IMR-90 (cell line): Measurements from ENCODE around the gene SYCP2. TPM values are rescaled to one million over a fixed set of nuclear protein-coding genes. Genes with fewer than 3 reads are reported as not detected.

Source experiments
- ATAC-seq: fragments of 200-7000 bp; cut with Tn5 transposase; 2 replicates; pipeline ENCODE4 v1.9.1; 2020; ENCODE audit warnings: low read depth, mild to moderate bottlenecking, moderate library complexity
- BruUV-seq: library from RNA; stranded (reverse); fragments of 400-500 nt; replicated peaks from 2 replicates; lab custom pipeline; 2021; lab: Mats Ljungman, UMichigan
- CTCF ChIA-PET: fragments of 300-600 bp; formaldehyde crosslinking; extraction: SDS; loops from one replicate; lab custom pipeline; 2021; ENCODE audit warnings: antibody characterized with exemption; lab: Yijun Ruan, JAX
- POLR2A ChIA-PET: fragments of 300-600 bp; sonication (Branson Sonifier 250); formaldehyde crosslinking; loops from one replicate; lab custom pipeline; 2022; ENCODE audit warnings: antibody characterized with exemption; ENCODE audit not compliant: unreplicated experiment; lab: Charles Lee
- DNase-seq: peaks from one replicate; pipeline ENCODE4 v3.0.0; 2013
- H2AFZ ChIP-seq: replicated peaks from 2 replicates; pipeline ENCODE3; 2013; ENCODE audit warnings: low read length, mild to moderate bottlenecking; ENCODE audit not compliant: poor library complexity
- H2AK5ac ChIP-seq: 2 replicates; pipeline ENCODE4 v1.6.1; 2013; ENCODE audit warnings: low read depth, low read length, inconsistent platforms
- H2AK9ac ChIP-seq: replicated peaks from 2 replicates; pipeline ENCODE3; 2013; ENCODE audit warnings: mild to moderate bottlenecking, low read depth, low read length, moderate library complexity; ENCODE audit not compliant: poor library complexity
- H2BK120ac ChIP-seq: 2 replicates; pipeline ENCODE4 v1.6.1; 2013; ENCODE audit warnings: low read depth, low read length, inconsistent platforms
- H2BK15ac ChIP-seq: 3 replicates; pipeline ENCODE4 v1.6.1; 2013; ENCODE audit warnings: low read depth, low read length, inconsistent platforms
- H2BK20ac ChIP-seq: 2 replicates; pipeline ENCODE4 v1.6.1; 2013; ENCODE audit warnings: low read depth, mild to moderate bottlenecking, inconsistent platforms, low read length, moderate library complexity
- H2BK5ac ChIP-seq: 2 replicates; pipeline ENCODE4 v1.6.1; 2013; ENCODE audit warnings: mild to moderate bottlenecking, low read depth, low read length, inconsistent platforms; ENCODE audit not compliant: poor library complexity, severe bottlenecking
- H3K14ac ChIP-seq: replicated peaks from 2 replicates; pipeline ENCODE4 v1.6.1; 2013; ENCODE audit warnings: low read depth, low read length, inconsistent platforms
- H3K18ac ChIP-seq: 2 replicates; pipeline ENCODE4 v1.6.1; 2013; ENCODE audit warnings: low read depth, low read length, control low read depth
- H3K23ac ChIP-seq: 2 replicates; pipeline ENCODE4 v1.6.1; 2013; ENCODE audit warnings: low read depth, low read length, inconsistent platforms
- H3K27ac ChIP-seq: 2 replicates; pipeline ENCODE4 v1.5.1; 2013; ENCODE audit warnings: mild to moderate bottlenecking, control low read depth, low read length; ENCODE audit not compliant: insufficient read depth
- H3K27me3 ChIP-seq: 2 replicates; pipeline ENCODE4 v1.6.1; 2013; ENCODE audit warnings: low read length; ENCODE audit not compliant: control insufficient read depth, insufficient read depth
- H3K36me3 ChIP-seq: 2 replicates; pipeline ENCODE4 v1.6.1; 2013; ENCODE audit warnings: low read length, mixed read lengths; ENCODE audit not compliant: control insufficient read depth, insufficient read depth
- H3K4ac ChIP-seq: 2 replicates; pipeline ENCODE4 v1.6.1; 2013; ENCODE audit warnings: low read depth, low read length, inconsistent platforms
- H3K4me1 ChIP-seq: 2 replicates; pipeline ENCODE4 v1.6.1; 2013; ENCODE audit warnings: low read length, mixed read lengths; ENCODE audit not compliant: control insufficient read depth, insufficient read depth
- H3K4me2 ChIP-seq: 2 replicates; pipeline ENCODE4 v1.6.1; 2013; ENCODE audit warnings: low read depth, mild to moderate bottlenecking, control low read depth, low read length, moderate library complexity
- H3K4me3 ChIP-seq: 2 replicates; pipeline ENCODE4 v1.5.1; 2013; ENCODE audit warnings: low read depth, mild to moderate bottlenecking, control low read depth, low read length, moderate library complexity; ENCODE audit not compliant: insufficient read depth
- H3K56ac ChIP-seq: 2 replicates; pipeline ENCODE4 v1.6.1; 2013; ENCODE audit warnings: low read length, inconsistent platforms; ENCODE audit not compliant: insufficient read depth; ENCODE audit errors: extremely low read depth
- H3K79me1 ChIP-seq, 2 experiments: 2 replicates each; pipeline ENCODE4 v1.6.1; 2013; ENCODE audit warnings: low read length in 2 of 2, inconsistent platforms in 1 of 2, low read depth in 1 of 2
- H3K9ac ChIP-seq: 2 replicates; pipeline ENCODE4 v1.6.1; 2013; ENCODE audit warnings: low read depth, low read length, control low read depth
- H3K9me1 ChIP-seq: 2 replicates; pipeline ENCODE4 v1.6.1; 2013; ENCODE audit warnings: low read length, inconsistent platforms; ENCODE audit not compliant: insufficient read depth
- H3K9me3 ChIP-seq: 2 replicates; pipeline ENCODE4 v1.6.1; 2013; ENCODE audit warnings: low read length; ENCODE audit not compliant: control insufficient read depth, insufficient read depth
- H4K20me1 ChIP-seq: 2 replicates; pipeline ENCODE4 v1.6.1; 2013; ENCODE audit warnings: low read length, inconsistent platforms; ENCODE audit not compliant: insufficient read depth
- H4K5ac ChIP-seq: 2 replicates; pipeline ENCODE4 v1.6.1; 2013; ENCODE audit warnings: mild to moderate bottlenecking, low read depth, low read length, control low read depth
- H4K8ac ChIP-seq, 2 experiments: 2 replicates each; pipeline ENCODE4 v1.6.1; 2013; ENCODE audit warnings: low read depth in 2 of 2, low read length in 2 of 2, control low read depth in 1 of 2, inconsistent platforms in 1 of 2
- H4K91ac ChIP-seq: 2 replicates; pipeline ENCODE4 v1.6.1; 2013; ENCODE audit warnings: low read depth, low read length, inconsistent platforms; ENCODE audit not compliant: insufficient read depth
- CHD1 ChIP-seq: IDR thresholded peaks from 2 replicates; pipeline ENCODE4 v1.6.1; 2012; ENCODE audit warnings: low read depth, low read length, improper control_type of control experiment
- ELK1 ChIP-seq: fragments of 150-350 bp; IDR thresholded peaks from 2 replicates; pipeline ENCODE4 v1.6.1; 2016; ENCODE audit warnings: low read depth, mild to moderate bottlenecking, low read length, moderate library complexity, borderline replicate concordance
- MXI1 ChIP-seq: IDR thresholded peaks from 2 replicates; pipeline ENCODE4 v1.6.1; 2012; ENCODE audit warnings: low read depth, mild to moderate bottlenecking, low read length, moderate library complexity, borderline replicate concordance
- POLR2A ChIP-seq: IDR thresholded peaks from 2 replicates; pipeline ENCODE4 v1.6.1; 2012; ENCODE audit warnings: mild to moderate bottlenecking, low read depth, low read length
- RCOR1 ChIP-seq: IDR thresholded peaks from 2 replicates; pipeline ENCODE4 v1.6.1; 2012; ENCODE audit warnings: mild to moderate bottlenecking, low read length, improper control_type of control experiment; ENCODE audit not compliant: insufficient replicate concordance
- SMC3 ChIP-seq: fragments of 150-350 bp; IDR thresholded peaks from 2 replicates; pipeline ENCODE4 v1.6.1; 2016; ENCODE audit warnings: low read depth, mild to moderate bottlenecking, antibody characterized with exemption, low read length, moderate library complexity
- USF2 ChIP-seq: fragments of 150-350 bp; IDR thresholded peaks from 2 replicates; pipeline ENCODE4 v1.6.1; 2017; ENCODE audit warnings: mild to moderate bottlenecking, antibody characterized with exemption, low read length, low read depth
- WGBS, 2 experiments: methylation state at CpG; one replicate each; pipeline versions ENCODE4 v1.1.5 to v1.1.7; 2013; ENCODE audit warnings: missing lambda C conversion rate in 2 of 2; ENCODE audit not compliant: insufficient read length in 1 of 2; ENCODE audit errors: extremely low coverage in 2 of 2; 5-methylcytosine and 5-hydroxymethylcytosine counted together
- dilution Hi-C: fragments of 300-500 bp; cut with HindIII; formaldehyde crosslinking; loops from one replicate; pipeline ENCODE4 v1.14.3; 2018; ENCODE audit warnings: low sequenced_read_pairs; ENCODE audit not compliant: unreplicated experiment
- in situ Hi-C: fragments of 300-500 bp; cut with MboI; formaldehyde crosslinking; loops from 3 replicates; pipeline ENCODE4 v1.14.3; 2019; ENCODE audit warnings: low sequenced_read_pairs, inconsistent platforms, mixed read lengths
- intact Hi-C: fragments of 100-400 bp; cut with micrococcal nuclease; formaldehyde crosslinking; loops from 2 replicates; pipeline ENCODE4 v1.10.0; 2022
- polyA plus RNA-seq, 3 experiments: library from polyadenylated mRNA; depleted of rRNA; stranded (reverse); fragments of >200 nt; gene quantifications; 2 replicates each; pipeline ENCODE4 v1.2.3, GENCODE V29; 2012; ENCODE audit warnings: low replicate concordance in 1 of 3
- total RNA-seq: library from RNA; depleted of rRNA; stranded (reverse); fragments of >200 nt; gene quantifications from 2 replicates; pipeline ENCODE4 v1.2.3, GENCODE V29; 2012

SYCP2 gene
- total and polyA plus RNA-seq, 2 of the 4 experiments (the other 2 are of a cell fraction) = 0.18 to 0.31 TPM

GRCh38 chr20:59837623-59838394, 95.6 kb downstream of the SYCP2 start:
- no peaks in the 10 kb centered on the region for H4K20me1 ChIP-seq
- H3K27ac ChIP-seq = no peak overlapping the region
- no peaks in the 10 kb centered on the region for H3K36me3 ChIP-seq
- H3K4me1 ChIP-seq = no peaks in the 10 kb centered on the region
- TF ChIP-seq POLR2A (no peak), CHD1 (no peak), RCOR1 (no peak), ELK1 (no peak), MXI1 (no peak), SMC3 (no peak), USF2 (no peak)
- H2BK20ac ChIP-seq = no peak overlapping the region
- 100% methylated on average over 2 of the region's 4 CpGs; no CpG with 5 or more reads in 1 of the 2 experiments for WGBS, 2 experiments
- in situ Hi-C loops (no loop called here), intact Hi-C loops (no loop called here), dilution Hi-C loops (no loop called here)
- H3K79me1 ChIP-seq = no peaks in the 10 kb centered on the region
- H3K14ac ChIP-seq = no peak overlapping the region
- no peak overlapping the region for H3K9ac ChIP-seq
- ChIA-PET POLR2A (no interaction called here), CTCF (interaction anchor here (6.4 kb wide), 1 partner anchor 12 kb away, joined by 31 read pairs; no protein-coding TSS in a partner anchor)
- H3K56ac ChIP-seq = no peak overlapping the region
- H3K4ac ChIP-seq = no peak overlapping the region
- BruUV-seq = no TSS peak
- H2BK120ac ChIP-seq = no peak overlapping the region
- no peak overlapping the region for H2AFZ ChIP-seq
- H3K9me3 ChIP-seq = no peaks in the 10 kb centered on the region
- no peak; the same call in 1 of the 2 replicates for ATAC-seq
- H2BK15ac ChIP-seq = no peak overlapping the region
- no peak for DNase-seq
- H3K18ac ChIP-seq = no peak overlapping the region
- H3K27me3 ChIP-seq = no peaks in the 10 kb centered on the region; the same call in 1 of the 2 replicates
- H4K91ac ChIP-seq = no peak overlapping the region
- H2AK5ac ChIP-seq = no peak overlapping the region
- no peak overlapping the region for H3K4me3 ChIP-seq
- H2BK5ac ChIP-seq = no peak overlapping the region
- H3K9me1 ChIP-seq = no peaks in the 10 kb centered on the region
- H4K5ac ChIP-seq = no peak overlapping the region
- no peak overlapping the region for H3K23ac ChIP-seq
- no peak overlapping the region for H4K8ac ChIP-seq
- H3K4me2 ChIP-seq = no peak overlapping the region
- H2AK9ac ChIP-seq = no peak overlapping the region
